GM12878 (cell line): ENCODE data around the gene GALNTL6. TPM values are rescaled to one million over a fixed set of nuclear protein-coding genes. Genes with fewer than 3 reads are reported as not detected.
A peak's percentile ranks its signal among the peaks of the same experiment; 100 is the strongest.

ENCODE experiments used
- ATAC-seq: fragments of 200-7000 bp; cut with Tn5 transposase; 3 replicates; pipeline ENCODE4 v1.9.1; 2020; ENCODE audit warnings: mild to moderate bottlenecking, moderate library complexity
- BruUV-seq: library from RNA; stranded (reverse); fragments of 400-500 nt; replicated peaks from 2 replicates; lab custom pipeline; 2021; lab: Mats Ljungman, UMichigan
- CTCF ChIA-PET: fragments of 300-600 bp; sonication (Branson Sonifier 250); formaldehyde crosslinking; extraction: SDS; loops from one replicate; lab custom pipeline; 2021; ENCODE audit warnings: inconsistent platforms; lab: Yijun Ruan, JAX
- POLR2A ChIA-PET: fragments of 350-600 bp; formaldehyde crosslinking; extraction: SDS; loops from one replicate; lab custom pipeline; 2021; ENCODE audit warnings: inconsistent platforms; lab: Charles Lee
- RAD21 ChIA-PET: fragments of 300-600 bp; sonication (Branson Sonifier 250); formaldehyde crosslinking; loops from one replicate; lab custom pipeline; 2023; ENCODE audit warnings: antibody characterized with exemption; ENCODE audit not compliant: unreplicated experiment; lab: Charles Lee
- SMC1A ChIA-PET: fragments of 300-600 bp; sonication (Branson Sonifier 250); formaldehyde crosslinking; loops from one replicate; lab custom pipeline; 2023; ENCODE audit not compliant: unreplicated experiment, uncharacterized antibody; lab: Charles Lee
- DNase-seq: peaks from one replicate; pipeline ENCODE4 v3.0.0-alpha.2; 2011; ENCODE audit warnings: low read depth, low spot score
- FAIRE-seq: peaks from 3 replicates; lab custom pipeline; 2011; peaks lifted over from hg19 to GRCh38; lab: Jason Lieb, UNC
- H2AFZ ChIP-seq: 2 replicates; pipeline ENCODE4 v1.6.0; 2011; ENCODE audit warnings: low read depth, low read length, control low read depth; ENCODE audit not compliant: control insufficient read depth
- H3K27ac ChIP-seq: 2 replicates; pipeline ENCODE4 v1.5.1; 2011; ENCODE audit warnings: control low read depth; ENCODE audit not compliant: control insufficient read depth, insufficient read depth
- H3K27me3 ChIP-seq, 2 experiments: replicated peaks in 1 of 2; 2 replicates each; pipeline versions ENCODE4 v1.6.0 to v1.6.1; 2011; ENCODE audit warnings: low read length in 1 of 2; ENCODE audit not compliant: control insufficient read depth in 2 of 2, insufficient read depth in 2 of 2
- H3K36me3 ChIP-seq, 2 experiments: 2 replicates each; pipeline ENCODE4 v1.5.1; 2011; ENCODE audit warnings: low read length in 1 of 2; ENCODE audit not compliant: control insufficient read depth in 2 of 2, insufficient read depth in 2 of 2
- H3K4me1 ChIP-seq: 2 replicates; pipeline ENCODE4 v1.6.1; 2011; ENCODE audit warnings: mild to moderate bottlenecking, low read length, moderate library complexity, mixed read lengths; ENCODE audit not compliant: control insufficient read depth, insufficient read depth
- H3K4me2 ChIP-seq: 2 replicates; pipeline ENCODE4 v1.6.0; 2011; ENCODE audit warnings: control low read depth; ENCODE audit not compliant: control insufficient read depth, insufficient read depth
- H3K4me3 ChIP-seq: fragments of 200-600 bp; sonication (generic); 2 replicates; pipeline ENCODE4 v1.5.1; 2016
- H3K79me2 ChIP-seq: 2 replicates; pipeline ENCODE4 v1.6.0; 2011; ENCODE audit warnings: low read length; ENCODE audit not compliant: control insufficient read depth, insufficient read depth
- H3K9ac ChIP-seq: 2 replicates; pipeline ENCODE4 v1.8.0; 2011; ENCODE audit warnings: low read length, control low read depth, mixed read lengths; ENCODE audit not compliant: control insufficient read depth, insufficient read depth
- H3K9me3 ChIP-seq: replicated peaks from 3 replicates; pipeline ENCODE4 v1.5.1; 2011; ENCODE audit warnings: mild to moderate bottlenecking, low read length; ENCODE audit not compliant: control insufficient read depth, insufficient read depth
- H4K20me1 ChIP-seq: 2 replicates; pipeline ENCODE4 v1.6.0; 2011; ENCODE audit not compliant: control insufficient read depth, insufficient read depth
- ATF7 ChIP-seq: fragments of 450-650 bp; IDR thresholded peaks from 2 replicates; pipeline ENCODE4 v1.6.1; 2016; ENCODE audit warnings: low read depth, mild to moderate bottlenecking
- BACH1 ChIP-seq: fragments of 450-650 bp; IDR thresholded peaks from 2 replicates; pipeline ENCODE4 v1.6.1; 2017; ENCODE audit warnings: mild to moderate bottlenecking, borderline replicate concordance
- CHD1 ChIP-seq: IDR thresholded peaks from 2 replicates; pipeline ENCODE4 v1.6.1; 2012; ENCODE audit warnings: low read depth, low read length, improper control_type of control experiment
- EED ChIP-seq: sonication (generic); IDR thresholded peaks from 2 replicates; pipeline ENCODE4 v1.6.1; 2016; ENCODE audit warnings: antibody characterized with exemption, low read depth
- HDAC2 ChIP-seq: fragments of 200-600 bp; sonication (generic); IDR thresholded peaks from 2 replicates; pipeline ENCODE4 v1.6.1; 2017
- MTA2 ChIP-seq: fragments of 450-650 bp; IDR thresholded peaks from 2 replicates; pipeline ENCODE4 v1.6.1; 2016; ENCODE audit warnings: low read depth, mild to moderate bottlenecking, moderate library complexity
- MYB ChIP-seq: fragments of 150-350 bp; IDR thresholded peaks from 2 replicates; pipeline ENCODE4 v1.6.1; 2014; ENCODE audit warnings: mild to moderate bottlenecking, low read depth, low read length, borderline replicate concordance
- NBN ChIP-seq: fragments of 450-650 bp; IDR thresholded peaks from 2 replicates; pipeline ENCODE4 v1.6.1; 2016
- RB1 ChIP-seq: fragments of 450-650 bp; formaldehyde crosslinking; IDR thresholded peaks from 2 replicates; pipeline ENCODE4 v1.6.1; 2017; ENCODE audit warnings: mild to moderate bottlenecking, borderline replicate concordance
- RUNX3 ChIP-seq: IDR thresholded peaks from 2 replicates; pipeline ENCODE4 v1.6.1; 2012; ENCODE audit warnings: low read length, inconsistent platforms
- STAT3 ChIP-seq: IDR thresholded peaks from 2 replicates; pipeline ENCODE4 v1.6.1; 2011; ENCODE audit warnings: low read depth, low read length, improper control_type of control experiment
- TCF7 ChIP-seq: IDR thresholded peaks from 2 replicates; pipeline ENCODE4 v1.6.1; 2014; ENCODE audit warnings: antibody characterized with exemption, borderline replicate concordance
- ZNF274 ChIP-seq: IDR thresholded peaks from one replicate; pipeline ENCODE4 v1.8.0; 2011; ENCODE audit not compliant: insufficient read length, insufficient read depth
- WGBS: methylation state at CpG from one replicate; pipeline ENCODE4 v1.1.6; 2016; ENCODE audit warnings: low lambda C conversion rate; ENCODE audit not compliant: insufficient replicate concordance, insufficient coverage; ENCODE audit errors: missing lambda C conversion rate; 5-methylcytosine and 5-hydroxymethylcytosine counted together
- in situ Hi-C: fragments of 300-500 bp; cut with MboI; formaldehyde crosslinking; loops from 9 replicates; pipeline ENCODE4 v1.14.3; 2018; ENCODE audit warnings: mixed read lengths
- intact Hi-C: fragments of 100-400 bp; cut with micrococcal nuclease; formaldehyde crosslinking; loops from one replicate; pipeline ENCODE4 v1.14.2; 2022; ENCODE audit not compliant: unreplicated experiment
- polyA plus RNA-seq, 11 experiments: library from polyadenylated mRNA; depleted of rRNA in 4 of 11; unstranded in 6 of 11; stranded (reverse) in 5 of 11; fragments of >200 nt; fragmentation: Nextera tagmentation in 4 of 11; fragmentation: Illumina TruSeq in 1 of 11; extraction: Ambion mirVana in 4 of 11; extraction: Trizol in 1 of 11; gene quantifications; 1 replicate in 1 of 11; 2 replicates in 10 of 11; pipeline versions ENCODE4 v1.2.1 to v1.2.3, GENCODE V29; 2011 to 2016; ENCODE audit warnings: inconsistent platforms in 2 of 11, missing spikeins in 2 of 11, low read depth in 1 of 11
- total RNA-seq, 4 experiments: library from RNA; depleted of rRNA in 3 of 4; stranded (reverse); fragments of >200 nt in 3 of 4; fragmentation: Illumina TruSeq in 1 of 4; extraction: Trizol in 1 of 4; gene quantifications; 2 replicates each; pipeline versions ENCODE4 v1.2.1 to v1.2.3, GENCODE V29; 2013 to 2021
- TF ChIP-seq, protein P1 (sequence below): IDR thresholded peaks from 2 replicates; pipeline ENCODE4 v1.6.1; 2011; ENCODE audit warnings: borderline replicate concordance, low read depth, mild to moderate bottlenecking, moderate library complexity, mixed read lengths, low read length; ENCODE audit not compliant: insufficient read depth; ENCODE audit errors: extremely low read length
- TF ChIP-seq, protein P2 (sequence below), 3 experiments: IDR thresholded peaks in 2 of 3; conservative IDR thresholded peaks in 1 of 3; 2 replicates each; pipeline ENCODE4 v1.5.1; 2011; ENCODE audit warnings: low read depth in 3 of 3, low read length in 3 of 3, mild to moderate bottlenecking in 3 of 3, control low read depth in 2 of 3, moderate library complexity in 2 of 3, inconsistent platforms in 1 of 3, mixed read lengths in 1 of 3; ENCODE audit not compliant: control insufficient read depth in 2 of 3, insufficient read depth in 1 of 3; ENCODE audit errors: extremely low read depth in 1 of 3
- TF ChIP-seq, protein P3 (sequence below): fragments of 450-650 bp; IDR thresholded peaks from 2 replicates; pipeline ENCODE4 v1.6.1; 2017; ENCODE audit warnings: mild to moderate bottlenecking, moderate library complexity

The GALNTL6 gene
- total and polyA plus RNA-seq, 10 of the 15 experiments (the other 5 are each of a cell fraction or from before 2014, with no cell fraction given): 0.01 to 0.29 TPM; not detected in 8

DNA sequence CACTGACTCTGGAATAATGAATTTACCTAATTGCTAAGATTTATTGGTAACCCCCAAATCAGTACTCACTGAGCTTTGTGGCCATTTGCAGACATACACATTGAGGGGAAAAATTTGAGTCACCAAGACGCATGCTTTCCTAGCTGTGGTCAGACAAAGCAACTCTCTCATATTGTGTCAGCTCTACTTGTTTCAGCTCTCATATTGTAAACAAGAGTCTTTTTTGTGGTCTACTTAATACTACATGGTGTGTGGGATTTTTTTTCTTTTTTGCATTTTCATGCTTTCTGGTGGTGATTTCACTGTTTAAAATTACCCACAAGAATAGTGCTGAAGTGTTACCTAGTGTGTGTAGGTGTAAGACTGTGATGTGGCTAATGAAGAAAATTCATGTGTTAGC is 927.2 kb downstream of the GALNTL6 start:
- ChIA-PET RAD21 (no interaction called here), SMC1A (interaction anchor here (1.2 to 1.3 kb wide), 2 partner anchors 9 to 30 kb away, joined by 3 read pairs; no protein-coding TSS in a partner anchor), POLR2A (no interaction called here), CTCF (no interaction called here)
- FAIRE-seq: no peak
- no TSS peak for BruUV-seq
- H3K4me2 ChIP-seq: no peak overlapping the region
- H3K9me3 ChIP-seq: peaks cover 2% of the 10 kb centered on the region; the same call in 1 of the 3 replicates
- in situ Hi-C loops: no loop called here
- peak; percentile 54 for ATAC-seq
- H4K20me1 ChIP-seq: no peaks in the 10 kb centered on the region
- H3K9ac ChIP-seq: no peak overlapping the region
- DNase-seq: no peak
- H3K4me3 ChIP-seq: no peak overlapping the region
- intact Hi-C loops: no loop called here
- H3K79me2 ChIP-seq: no peaks in the 10 kb centered on the region
- no peaks in the 10 kb centered on the region for H3K36me3 ChIP-seq
- H2AFZ ChIP-seq: no peak overlapping the region
- H3K27ac ChIP-seq: no peak overlapping the region
- H3K27me3 ChIP-seq: no peaks in the 10 kb centered on the region
- 0% methylated on average over 1 of the region's 1 CpG for WGBS
- no peaks in the 10 kb centered on the region for H3K4me1 ChIP-seq
- TF ChIP-seq RB1 (no peak), ATF7 (peak; percentile 59; the same call in 1 of the 2 replicates), HDAC2 (no peak), TCF7 (peak; percentile 89), NBN (no peak), BACH1 (no peak), MTA2 (peak; percentile 65), CHD1 (no peak), STAT3 (no peak), MYB (no peak), RUNX3 (peak; percentile 98), ZNF274 (no peak), EED (0 out of 2 replicates have a peak, but pooled peaks have one; percentile 14)
- TF ChIP-seq, protein P1, sequence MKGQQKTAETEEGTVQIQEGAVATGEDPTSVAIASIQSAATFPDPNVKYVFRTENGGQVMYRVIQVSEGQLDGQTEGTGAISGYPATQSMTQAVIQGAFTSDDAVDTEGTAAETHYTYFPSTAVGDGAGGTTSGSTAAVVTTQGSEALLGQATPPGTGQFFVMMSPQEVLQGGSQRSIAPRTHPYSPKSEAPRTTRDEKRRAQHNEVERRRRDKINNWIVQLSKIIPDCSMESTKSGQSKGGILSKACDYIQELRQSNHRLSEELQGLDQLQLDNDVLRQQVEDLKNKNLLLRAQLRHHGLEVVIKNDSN: no peak
- TF ChIP-seq, protein P2, sequence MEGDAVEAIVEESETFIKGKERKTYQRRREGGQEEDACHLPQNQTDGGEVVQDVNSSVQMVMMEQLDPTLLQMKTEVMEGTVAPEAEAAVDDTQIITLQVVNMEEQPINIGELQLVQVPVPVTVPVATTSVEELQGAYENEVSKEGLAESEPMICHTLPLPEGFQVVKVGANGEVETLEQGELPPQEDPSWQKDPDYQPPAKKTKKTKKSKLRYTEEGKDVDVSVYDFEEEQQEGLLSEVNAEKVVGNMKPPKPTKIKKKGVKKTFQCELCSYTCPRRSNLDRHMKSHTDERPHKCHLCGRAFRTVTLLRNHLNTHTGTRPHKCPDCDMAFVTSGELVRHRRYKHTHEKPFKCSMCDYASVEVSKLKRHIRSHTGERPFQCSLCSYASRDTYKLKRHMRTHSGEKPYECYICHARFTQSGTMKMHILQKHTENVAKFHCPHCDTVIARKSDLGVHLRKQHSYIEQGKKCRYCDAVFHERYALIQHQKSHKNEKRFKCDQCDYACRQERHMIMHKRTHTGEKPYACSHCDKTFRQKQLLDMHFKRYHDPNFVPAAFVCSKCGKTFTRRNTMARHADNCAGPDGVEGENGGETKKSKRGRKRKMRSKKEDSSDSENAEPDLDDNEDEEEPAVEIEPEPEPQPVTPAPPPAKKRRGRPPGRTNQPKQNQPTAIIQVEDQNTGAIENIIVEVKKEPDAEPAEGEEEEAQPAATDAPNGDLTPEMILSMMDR (IDR thresholded peaks at IDR 0.05 in 2 of 3, conservative IDR thresholded peaks at IDR 0.05 in 1 of 3; ENCODE audit: control insufficient read depth in 2 of 3, extremely low read depth in 1 of 3, insufficient read depth in 1 of 3, low read depth in 3 of 3, low read length in 3 of 3): no peak
- TF ChIP-seq, protein P3, sequence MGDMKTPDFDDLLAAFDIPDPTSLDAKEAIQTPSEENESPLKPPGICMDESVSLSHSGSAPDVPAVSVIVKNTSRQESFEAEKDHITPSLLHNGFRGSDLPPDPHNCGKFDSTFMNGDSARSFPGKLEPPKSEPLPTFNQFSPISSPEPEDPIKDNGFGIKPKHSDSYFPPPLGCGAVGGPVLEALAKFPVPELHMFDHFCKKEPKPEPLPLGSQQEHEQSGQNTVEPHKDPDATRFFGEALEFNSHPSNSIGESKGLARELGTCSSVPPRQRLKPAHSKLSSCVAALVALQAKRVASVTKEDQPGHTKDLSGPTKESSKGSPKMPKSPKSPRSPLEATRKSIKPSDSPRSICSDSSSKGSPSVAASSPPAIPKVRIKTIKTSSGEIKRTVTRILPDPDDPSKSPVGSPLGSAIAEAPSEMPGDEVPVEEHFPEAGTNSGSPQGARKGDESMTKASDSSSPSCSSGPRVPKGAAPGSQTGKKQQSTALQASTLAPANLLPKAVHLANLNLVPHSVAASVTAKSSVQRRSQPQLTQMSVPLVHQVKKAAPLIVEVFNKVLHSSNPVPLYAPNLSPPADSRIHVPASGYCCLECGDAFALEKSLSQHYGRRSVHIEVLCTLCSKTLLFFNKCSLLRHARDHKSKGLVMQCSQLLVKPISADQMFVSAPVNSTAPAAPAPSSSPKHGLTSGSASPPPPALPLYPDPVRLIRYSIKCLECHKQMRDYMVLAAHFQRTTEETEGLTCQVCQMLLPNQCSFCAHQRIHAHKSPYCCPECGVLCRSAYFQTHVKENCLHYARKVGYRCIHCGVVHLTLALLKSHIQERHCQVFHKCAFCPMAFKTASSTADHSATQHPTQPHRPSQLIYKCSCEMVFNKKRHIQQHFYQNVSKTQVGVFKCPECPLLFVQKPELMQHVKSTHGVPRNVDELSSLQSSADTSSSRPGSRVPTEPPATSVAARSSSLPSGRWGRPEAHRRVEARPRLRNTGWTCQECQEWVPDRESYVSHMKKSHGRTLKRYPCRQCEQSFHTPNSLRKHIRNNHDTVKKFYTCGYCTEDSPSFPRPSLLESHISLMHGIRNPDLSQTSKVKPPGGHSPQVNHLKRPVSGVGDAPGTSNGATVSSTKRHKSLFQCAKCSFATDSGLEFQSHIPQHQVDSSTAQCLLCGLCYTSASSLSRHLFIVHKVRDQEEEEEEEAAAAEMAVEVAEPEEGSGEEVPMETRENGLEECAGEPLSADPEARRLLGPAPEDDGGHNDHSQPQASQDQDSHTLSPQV: no peak
